Measurements from ENCODE around the gene FBXO21. TPM values are rescaled to one million over a fixed set of nuclear protein-coding genes. Genes with fewer than 3 reads are reported as not detected.

The FBXO21 gene
- total and polyA plus RNA-seq, 2 of the 4 experiments (the other 2 are of a cell fraction): 43.6 to 56.6 TPM

DNA sequence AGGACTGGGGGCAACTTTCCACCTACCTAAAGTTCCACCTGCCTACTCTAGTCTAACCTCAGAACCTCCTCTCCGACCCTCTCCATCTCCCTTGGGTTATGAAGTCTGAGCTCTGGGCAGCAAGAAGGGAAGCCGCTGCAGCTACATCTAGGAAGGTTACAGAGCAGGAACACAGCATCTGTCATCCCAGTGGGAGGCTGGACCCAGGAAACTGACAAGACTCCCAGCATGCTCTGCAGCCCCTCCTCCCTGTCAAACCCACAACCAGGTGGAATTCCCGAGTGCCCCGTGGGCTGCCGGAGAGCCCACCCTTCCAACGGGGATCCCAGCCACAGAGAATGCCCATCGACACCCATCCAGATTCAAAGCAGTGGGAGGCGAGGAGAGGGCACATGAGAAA, 93.1 kb downstream of the FBXO21 start:
- H2BK20ac ChIP-seq (ENCODE audit: low read depth, low read length): no peak overlapping the region
- dilution Hi-C loops (cut with HindIII; ENCODE audit: low sequenced_read_pairs, unreplicated experiment) (no loop called here), intact Hi-C loops (cut with micrococcal nuclease) (no loop called here), in situ Hi-C loops (cut with MboI; ENCODE audit: low sequenced_read_pairs) (no loop called here)
- no peaks in the 10 kb centered on the region for H3K9me1 ChIP-seq (ENCODE audit: insufficient read depth, low read length)
- no peak overlapping the region for H2BK15ac ChIP-seq (ENCODE audit: low read depth, low read length)
- no peaks in the 10 kb centered on the region for H3K79me1 ChIP-seq (ENCODE audit: low read depth in 1 of 2, low read length in 2 of 2)
- H4K20me1 ChIP-seq (ENCODE audit: insufficient read depth, low read length): no peaks in the 10 kb centered on the region
- H4K5ac ChIP-seq (ENCODE audit: low read depth, low read length): no peak overlapping the region
- no peaks in the 10 kb centered on the region for H3K36me3 ChIP-seq (ENCODE audit: control insufficient read depth, insufficient read depth, low read length)
- no peak overlapping the region for H4K8ac ChIP-seq (ENCODE audit: low read depth in 2 of 2, low read length in 2 of 2)
- H3K27me3 ChIP-seq (ENCODE audit: control insufficient read depth, insufficient read depth, low read length): peaks cover 78% of the 10 kb centered on the region
- no peak overlapping the region for H2BK5ac ChIP-seq (ENCODE audit: low read depth, low read length, poor library complexity, severe bottlenecking)
- no peak for ATAC-seq (ENCODE audit: low read depth)
- no peak overlapping the region for H2AK5ac ChIP-seq (ENCODE audit: low read depth, low read length)
- no peak overlapping the region for H3K14ac ChIP-seq (replicated peaks; ENCODE audit: low read depth, low read length)
- no peaks in the 10 kb centered on the region; the same call in 1 of the 2 replicates for H3K4me1 ChIP-seq (ENCODE audit: control insufficient read depth, insufficient read depth, low read length)
- H3K4me2 ChIP-seq (ENCODE audit: low read depth, low read length): no peak overlapping the region
- no peak overlapping the region for H3K4me3 ChIP-seq (ENCODE audit: insufficient read depth, low read depth, low read length)
- H3K27ac ChIP-seq (ENCODE audit: insufficient read depth, low read length): no peak overlapping the region
- H3K4ac ChIP-seq (ENCODE audit: low read depth, low read length): no peak overlapping the region
- TF ChIP-seq, protein P1, sequence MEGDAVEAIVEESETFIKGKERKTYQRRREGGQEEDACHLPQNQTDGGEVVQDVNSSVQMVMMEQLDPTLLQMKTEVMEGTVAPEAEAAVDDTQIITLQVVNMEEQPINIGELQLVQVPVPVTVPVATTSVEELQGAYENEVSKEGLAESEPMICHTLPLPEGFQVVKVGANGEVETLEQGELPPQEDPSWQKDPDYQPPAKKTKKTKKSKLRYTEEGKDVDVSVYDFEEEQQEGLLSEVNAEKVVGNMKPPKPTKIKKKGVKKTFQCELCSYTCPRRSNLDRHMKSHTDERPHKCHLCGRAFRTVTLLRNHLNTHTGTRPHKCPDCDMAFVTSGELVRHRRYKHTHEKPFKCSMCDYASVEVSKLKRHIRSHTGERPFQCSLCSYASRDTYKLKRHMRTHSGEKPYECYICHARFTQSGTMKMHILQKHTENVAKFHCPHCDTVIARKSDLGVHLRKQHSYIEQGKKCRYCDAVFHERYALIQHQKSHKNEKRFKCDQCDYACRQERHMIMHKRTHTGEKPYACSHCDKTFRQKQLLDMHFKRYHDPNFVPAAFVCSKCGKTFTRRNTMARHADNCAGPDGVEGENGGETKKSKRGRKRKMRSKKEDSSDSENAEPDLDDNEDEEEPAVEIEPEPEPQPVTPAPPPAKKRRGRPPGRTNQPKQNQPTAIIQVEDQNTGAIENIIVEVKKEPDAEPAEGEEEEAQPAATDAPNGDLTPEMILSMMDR (conservative IDR thresholded peaks at IDR 0.05; ENCODE audit: low read depth, low read length): no peak
- no peak overlapping the region for H3K56ac ChIP-seq (ENCODE audit: extremely low read depth, insufficient read depth, low read length)
- ChIA-PET CTCF (no interaction called here), POLR2A (ENCODE audit: unreplicated experiment) (no interaction called here)
- no peak for DNase-seq
- no peak overlapping the region for H3K9ac ChIP-seq (ENCODE audit: low read depth, low read length)
- H3K23ac ChIP-seq (ENCODE audit: low read depth, low read length): no peak overlapping the region
- no peak overlapping the region for H3K18ac ChIP-seq (ENCODE audit: low read depth, low read length)
- no peak overlapping the region for H2BK120ac ChIP-seq (ENCODE audit: low read depth, low read length)
- H2AK9ac ChIP-seq (replicated peaks; ENCODE audit: low read depth, low read length, poor library complexity): no peak overlapping the region
- no TSS peak for BruUV-seq (replicated peaks)
- H3K9me3 ChIP-seq (ENCODE audit: control insufficient read depth, insufficient read depth, low read length): no peaks in the 10 kb centered on the region
- WGBS, 2 experiments (ENCODE audit: extremely low coverage in 2 of 2, insufficient read length in 1 of 2): no CpG with 5 or more reads among the region's 8 CpGs
- H2AFZ ChIP-seq (replicated peaks; ENCODE audit: low read length, poor library complexity): no peak overlapping the region
- H4K91ac ChIP-seq (ENCODE audit: insufficient read depth, low read depth, low read length): no peak overlapping the region
